ENCODE results near the gene DBNL.
A peak's percentile ranks its signal among the peaks of the same experiment; 100 is the strongest.

Gene DBNL

GRCh38 chr7:44072364-44073231 is 28.1 kb downstream of the DBNL start:
- H3K4me2 ChIP-seq: peak overlapping the region; percentile 85 to 94 (median 89); a peak in 21 of 22 replicates
- H3K9ac ChIP-seq: peak overlapping the region in 7 of 11 experiments; percentile 7 to 78 (median 76); a peak in 9 of 22 replicates
- peaks cover 57 to 75% (median 72%) of the 10 kb centered on the region in 10 experiments for H3K4me1 ChIP-seq
- no peaks in the 10 kb centered on the region for H3K9me3 ChIP-seq (replicated peaks in 1 of 11)
- H3K4me3 ChIP-seq: no peak overlapping the region
- peak overlapping the region in 4 of 11 experiments; percentile 8 to 88 (median 81); a peak in 7 of 22 replicates for H3K27ac ChIP-seq
- no peaks in the 10 kb centered on the region for H3K27me3 ChIP-seq
- H3K36me3 ChIP-seq: peaks cover 22 to 55% (median 38%) of the 10 kb centered on the region in 11 experiments
- H4K20me1 ChIP-seq: peaks cover 0 to 17% (median 0%) of the 10 kb centered on the region in 11 experiments; a peak in 4 of 22 replicates
- no peak for TF ChIP-seq Cebpa-rat (IDR thresholded peaks at IDR 0.05)

GRCh38 chr7:44073664-44074348 is 29.3 kb downstream of the DBNL start:
- no peak for TF ChIP-seq Cebpa-rat (IDR thresholded peaks at IDR 0.05)
- Histone ChIP-seq H3K27me3 (no peaks in the 10 kb centered on the region), H4K20me1 (peaks cover 0 to 12% (median 0%) of the 10 kb centered on the region in 11 experiments; a peak in 4 of 22 replicates), H3K4me2 (peak overlapping the region; percentile 85 to 94 (median 89)), H3K27ac (peak overlapping the region; percentile 73 to 88 (median 81)), H3K9me3 (replicated peaks in 1 of 11) (no peaks in the 10 kb centered on the region), H3K4me1 (peaks cover 65 to 87% (median 84%) of the 10 kb centered on the region in 10 experiments), H3K9ac (peak overlapping the region; percentile 63 to 78 (median 75); a peak in 21 of 22 replicates), H3K4me3 (peak overlapping the region in 9 of 10 experiments; percentile 15 to 57 (median 39); a peak in 14 of 20 replicates), H3K36me3 (peaks cover 34 to 66% (median 50%) of the 10 kb centered on the region in 11 experiments)

- Histone ChIP-seq H3K36me3 (peaks cover 36 to 66% (median 55%) of the 10 kb centered on the region in 11 experiments), H4K20me1 (peaks cover 0 to 12% (median 0%) of the 10 kb centered on the region in 11 experiments; a peak in 4 of 22 replicates), H3K9me3 (replicated peaks in 1 of 11) (no peaks in the 10 kb centered on the region), H3K27ac (peak overlapping the region; percentile 73 to 88 (median 81)), H3K27me3 (no peaks in the 10 kb centered on the region), H3K4me3 (peak overlapping the region in 8 of 10 experiments; percentile 15 to 57 (median 39); a peak in 12 of 20 replicates), H3K9ac (peak overlapping the region; percentile 63 to 78 (median 75); a peak in 21 of 22 replicates), H3K4me2 (peak overlapping the region; percentile 85 to 94 (median 89)), H3K4me1 (peaks cover 70 to 93% (median 89%) of the 10 kb centered on the region in 10 experiments)
- no peak for TF ChIP-seq Cebpa-rat (IDR thresholded peaks at IDR 0.05)
Measured at GRCh38 chr7:44074349-44074695, 29.8 kb downstream of the DBNL start.

GRCh38 chr7:44075296-44076075 is 31.0 kb downstream of the DBNL start:
- TF ChIP-seq Cebpa-rat (IDR thresholded peaks at IDR 0.05): no peak

GRCh38 chr7:44076101-44076895 is 31.8 kb downstream of the DBNL start:
- Histone ChIP-seq H3K9me3 (replicated peaks in 1 of 11) (no peaks in the 10 kb centered on the region), H3K36me3 (peaks cover 48 to 81% (median 70%) of the 10 kb centered on the region in 11 experiments), H3K4me1 (peaks cover 76 to 100% (median 99%) of the 10 kb centered on the region in 10 experiments), H3K27me3 (no peaks in the 10 kb centered on the region), H3K9ac (peak overlapping the region in 2 of 11 experiments; percentile 18 to 90; a peak in 5 of 22 replicates), H4K20me1 (peaks cover 0 to 12% (median 0%) of the 10 kb centered on the region in 11 experiments; a peak in 5 of 22 replicates), H3K4me2 (peak overlapping the region in 9 of 11 experiments; percentile 10 to 94 (median 89); a peak in 14 of 22 replicates), H3K27ac (peak overlapping the region in 2 of 11 experiments; percentile 34 to 83; a peak in 1 of 22 replicates), H3K4me3 (no peak overlapping the region)
- TF ChIP-seq Cebpa-rat (IDR thresholded peaks at IDR 0.05): no peak

More at GRCh38 chr7:44075296-44076075, 31.0 kb downstream of the DBNL start:
- H3K4me2 ChIP-seq: peak overlapping the region; percentile 56 to 94 (median 89); a peak in 17 of 22 replicates
- H3K36me3 ChIP-seq: peaks cover 46 to 78% (median 67%) of the 10 kb centered on the region in 11 experiments
- H3K27ac ChIP-seq: peak overlapping the region in 7 of 11 experiments; percentile 1 to 83 (median 80); a peak in 8 of 22 replicates
- no peaks in the 10 kb centered on the region for H3K9me3 ChIP-seq (replicated peaks in 1 of 11)
- H3K4me3 ChIP-seq: no peak overlapping the region
- H3K27me3 ChIP-seq: no peaks in the 10 kb centered on the region
- peaks cover 76 to 100% (median 99%) of the 10 kb centered on the region in 10 experiments for H3K4me1 ChIP-seq
- H3K9ac ChIP-seq: peak overlapping the region in 2 of 11 experiments; percentile 13 to 90; a peak in 2 of 22 replicates
- peaks cover 0 to 12% (median 0%) of the 10 kb centered on the region in 11 experiments; a peak in 5 of 22 replicates for H4K20me1 ChIP-seq

- H3K4me1 ChIP-seq: peaks cover 73 to 100% (median 98%) of the 10 kb centered on the region in 10 experiments
- H3K4me2 ChIP-seq: peak overlapping the region in 7 of 11 experiments; percentile 84 to 98 (median 94); a peak in 13 of 22 replicates
- H3K4me3 ChIP-seq: no peak overlapping the region
- H3K9ac ChIP-seq: peak overlapping the region in 5 of 11 experiments; percentile 3 to 91 (median 83); a peak in 6 of 22 replicates
- H3K27ac ChIP-seq: peak overlapping the region in 4 of 11 experiments; percentile 34 to 94 (median 60); a peak in 5 of 22 replicates
- H4K20me1 ChIP-seq: peaks cover 0 to 8% (median 0%) of the 10 kb centered on the region in 11 experiments; a peak in 5 of 22 replicates
- TF ChIP-seq Cebpa-rat (IDR thresholded peaks at IDR 0.05): no peak
- no peaks in the 10 kb centered on the region for H3K9me3 ChIP-seq (replicated peaks in 1 of 11)
- no peaks in the 10 kb centered on the region for H3K27me3 ChIP-seq
- peaks cover 48 to 76% (median 70%) of the 10 kb centered on the region in 11 experiments for H3K36me3 ChIP-seq
Measured at GRCh38 chr7:44077061-44077460, 32.6 kb downstream of the DBNL start.

GRCh38 chr7:44077681-44078091 is 33.2 kb downstream of the DBNL start:
- Histone ChIP-seq H3K27ac (peak overlapping the region in 7 of 11 experiments; percentile 4 to 94 (median 34); a peak in 9 of 22 replicates), H3K36me3 (peaks cover 48 to 73% (median 70%) of the 10 kb centered on the region in 11 experiments), H3K9ac (peak overlapping the region in 8 of 11 experiments; percentile 3 to 91 (median 56); a peak in 11 of 22 replicates)

More at GRCh38 chr7:44077681-44078091, 33.2 kb downstream of the DBNL start:
- no peak overlapping the region for H3K4me3 ChIP-seq
- H4K20me1 ChIP-seq: peaks cover 0 to 7% (median 0%) of the 10 kb centered on the region in 11 experiments; a peak in 5 of 22 replicates
- TF ChIP-seq Cebpa-rat (IDR thresholded peaks at IDR 0.05): no peak
- H3K9me3 ChIP-seq (replicated peaks in 1 of 11): no peaks in the 10 kb centered on the region
- H3K27me3 ChIP-seq: no peaks in the 10 kb centered on the region
- H3K4me2 ChIP-seq: peak overlapping the region in 9 of 11 experiments; percentile 63 to 98 (median 92); a peak in 18 of 22 replicates
- H3K4me1 ChIP-seq: peaks cover 67 to 95% (median 92%) of the 10 kb centered on the region in 10 experiments

All from BLaER1 treated with 17β-estradiol and CSF1 and Interleukin-3, amounts not matched to agents 10 nM and 100 nM (cell line).